Left lung (tissue), 10 donors: Measurements from ENCODE around the gene CTDSP2. TPM values are rescaled to one million over a fixed set of nuclear protein-coding genes. Genes with fewer than 3 reads are reported as not detected.
"Not testable (repeated sequence)": the region's sequence is repeated elsewhere in the genome, so short reads cannot be mapped to it uniquely, and the experiment has no call there.

Experiments used
- ATAC-seq: fragments of 200-7000 bp; cut with Tn5 transposase; one replicate; pipeline ENCODE4 v1.9.1; 2020; ENCODE audit warnings: moderate library complexity
- DNase-seq, 4 donors: peaks; one replicate each; pipeline ENCODE4 v3.0.0-alpha.2; 2013 to 2020
- H3K27ac ChIP-seq, 2 donors: fragments of 200-600 bp; sonication (generic) in 1 of 2; one replicate each; pipeline versions ENCODE4 v1.5.0 to v1.8.0; 2020 to 2021
- H3K27me3 ChIP-seq, 2 donors: fragments of 200-600 bp; sonication (generic) in 1 of 2; one replicate each; pipeline versions ENCODE4 v1.5.0 to v1.8.0; 2020 to 2021
- H3K36me3 ChIP-seq, 2 donors: fragments of 200-600 bp; sonication (generic) in 1 of 2; one replicate each; pipeline versions ENCODE4 v1.5.0 to v1.8.0; 2020 to 2021
- H3K4me1 ChIP-seq, 2 donors: fragments of 200-600 bp; one replicate each; pipeline ENCODE4 v1.8.0; 2021
- H3K4me3 ChIP-seq, 2 donors: fragments of 200-600 bp; sonication (generic) in 1 of 2; one replicate each; pipeline versions ENCODE4 v1.5.0 to v1.8.0; 2020 to 2021; ENCODE audit warnings: mild to moderate bottlenecking in 1 of 2
- H3K9me3 ChIP-seq, 2 donors: fragments of 200-600 bp; sonication (generic) in 1 of 2; one replicate each; pipeline versions ENCODE4 v1.5.0 to v1.8.0; 2020 to 2021
- intact Hi-C, 2 donors: fragments of 100-400 bp; cut with DNase I; formaldehyde crosslinking; loops; one replicate each; pipeline versions ENCODE4 v1.11.2 to v1.14.2; 2022
- polyA plus RNA-seq, 6 donors: library from polyadenylated mRNA; unstranded; fragments of 120-200 nt; gene quantifications; one replicate each; pipeline ENCODE4 v1.2.1, GENCODE V29; 2013; ENCODE audit not compliant: insufficient read length in 6 of 6
- total RNA-seq, 2 donors: library from RNA; stranded (reverse); fragmentation: NEBNext Ultra II Directional; extraction: Animal tissue kit (Norgen Biotek cat#: 25700); gene quantifications; one replicate each; pipeline ENCODE4 v1.2.1, GENCODE V29; 2021
- TF ChIP-seq, protein P1 (sequence below), 2 donors: fragments of 200-600 bp; sonication (generic) in 1 of 2; IDR thresholded peaks; one replicate each; pipeline versions ENCODE4 v1.5.0 to v1.8.0; 2021; ENCODE audit warnings: antibody characterized with exemption in 2 of 2
- donor health status: DM: no; HTN: yes; CAD: no.
- donor health status: DM: no; HTN: no; CAD: no.

CTDSP2 gene
- total and polyA plus RNA-seq, 8 donors, result 179 to 321 (median 283) TPM

GRCh38 chr12:57866308-57867019 is 19.9 kb upstream of the CTDSP2 start:
- Histone ChIP-seq H3K4me3 (no peak overlapping the region), H3K36me3 (no peaks in the 10 kb centered on the region), H3K9me3 (no peaks in the 10 kb centered on the region), H3K27me3 (no peaks in the 10 kb centered on the region), H3K27ac (peak overlapping the region in 1 of 2 donors; percentile 96), H3K4me1 (peaks cover 7 to 21% of the 10 kb centered on the region in 2 donors)
- ATAC-seq, result no peak
- TF ChIP-seq, protein P1, sequence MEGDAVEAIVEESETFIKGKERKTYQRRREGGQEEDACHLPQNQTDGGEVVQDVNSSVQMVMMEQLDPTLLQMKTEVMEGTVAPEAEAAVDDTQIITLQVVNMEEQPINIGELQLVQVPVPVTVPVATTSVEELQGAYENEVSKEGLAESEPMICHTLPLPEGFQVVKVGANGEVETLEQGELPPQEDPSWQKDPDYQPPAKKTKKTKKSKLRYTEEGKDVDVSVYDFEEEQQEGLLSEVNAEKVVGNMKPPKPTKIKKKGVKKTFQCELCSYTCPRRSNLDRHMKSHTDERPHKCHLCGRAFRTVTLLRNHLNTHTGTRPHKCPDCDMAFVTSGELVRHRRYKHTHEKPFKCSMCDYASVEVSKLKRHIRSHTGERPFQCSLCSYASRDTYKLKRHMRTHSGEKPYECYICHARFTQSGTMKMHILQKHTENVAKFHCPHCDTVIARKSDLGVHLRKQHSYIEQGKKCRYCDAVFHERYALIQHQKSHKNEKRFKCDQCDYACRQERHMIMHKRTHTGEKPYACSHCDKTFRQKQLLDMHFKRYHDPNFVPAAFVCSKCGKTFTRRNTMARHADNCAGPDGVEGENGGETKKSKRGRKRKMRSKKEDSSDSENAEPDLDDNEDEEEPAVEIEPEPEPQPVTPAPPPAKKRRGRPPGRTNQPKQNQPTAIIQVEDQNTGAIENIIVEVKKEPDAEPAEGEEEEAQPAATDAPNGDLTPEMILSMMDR (IDR thresholded peaks at IDR 0.05), result no peak
- intact Hi-C loops, result no loop called here
- no peak for DNase-seq

GRCh38 chr12:57865084-57865751 is 18.7 kb upstream of the CTDSP2 start:
- TF ChIP-seq, protein P1 (IDR thresholded peaks at IDR 0.05), result no peak
- DNase-seq, result peak; percentile 81 to 95 (median 86)
- H3K4me3 ChIP-seq, result peak overlapping the region; percentile 39 to 48
- no peaks in the 10 kb centered on the region for H3K9me3 ChIP-seq
- no peaks in the 10 kb centered on the region for H3K36me3 ChIP-seq
- intact Hi-C loops, result no loop called here
- peak overlapping the region; percentile 91 to 96 for H3K27ac ChIP-seq
- H3K27me3 ChIP-seq, result no peaks in the 10 kb centered on the region
- H3K4me1 ChIP-seq, result peaks cover 7 to 21% of the 10 kb centered on the region in 2 donors
- peak; percentile 95 for ATAC-seq

DNA sequence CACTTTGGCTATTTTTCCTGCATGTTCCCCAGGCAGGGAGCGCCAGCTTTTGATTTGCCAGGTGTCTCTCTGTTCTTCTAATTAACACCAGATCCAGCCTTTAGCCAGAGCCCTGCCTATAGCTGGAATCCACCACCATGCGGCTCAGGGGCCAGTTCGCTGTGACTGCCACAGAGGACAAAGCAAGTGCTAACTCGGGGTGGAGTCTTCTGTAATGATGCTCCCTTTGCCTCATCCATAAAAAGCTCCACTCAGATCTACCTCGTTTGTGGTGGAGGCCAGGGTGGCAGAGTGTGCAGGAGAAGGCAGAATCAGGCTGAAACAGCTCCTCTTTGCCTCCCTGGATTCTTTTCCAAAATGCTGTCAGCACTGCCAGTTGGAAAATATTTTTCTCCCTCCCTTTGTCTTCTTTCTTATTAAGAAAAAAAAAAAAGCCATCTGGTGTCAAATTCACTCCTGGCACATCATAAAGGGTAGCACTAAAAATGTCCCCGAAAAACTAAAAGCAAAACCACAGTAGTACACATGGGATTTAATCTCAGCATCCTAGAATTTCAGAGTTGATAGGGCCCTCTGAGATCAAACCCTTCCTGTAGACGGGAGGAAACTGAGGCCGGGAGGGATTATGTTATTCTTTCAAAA is 18.0 kb upstream of the CTDSP2 start:
- ATAC-seq (peak; percentile 11), DNase-seq (peak in 2 of 4 donors; percentile 69 to 74)
- Histone ChIP-seq H3K4me3 (peak overlapping the region; percentile 39 to 48), H3K27me3 (no peaks in the 10 kb centered on the region), H3K27ac (peak overlapping the region; percentile 91 to 96), H3K4me1 (peaks cover 7 to 21% of the 10 kb centered on the region in 2 donors), H3K36me3 (no peaks in the 10 kb centered on the region), H3K9me3 (no peaks in the 10 kb centered on the region)
- intact Hi-C loops, result no loop called here
- TF ChIP-seq, protein P1 (IDR thresholded peaks at IDR 0.05), result no peak

GRCh38 chr12:57863676-57864075 is 17.1 kb upstream of the CTDSP2 start:
- TF ChIP-seq, protein P1 (IDR thresholded peaks at IDR 0.05), result no peak
- intact Hi-C loops, result no loop called here
- no peak for DNase-seq
- Histone ChIP-seq H3K36me3 (no peaks in the 10 kb centered on the region), H3K9me3 (no peaks in the 10 kb centered on the region), H3K27ac (no peak overlapping the region), H3K27me3 (no peaks in the 10 kb centered on the region), H3K4me3 (no peak overlapping the region), H3K4me1 (peaks cover 7 to 21% of the 10 kb centered on the region in 2 donors)
- no peak for ATAC-seq

DNA sequence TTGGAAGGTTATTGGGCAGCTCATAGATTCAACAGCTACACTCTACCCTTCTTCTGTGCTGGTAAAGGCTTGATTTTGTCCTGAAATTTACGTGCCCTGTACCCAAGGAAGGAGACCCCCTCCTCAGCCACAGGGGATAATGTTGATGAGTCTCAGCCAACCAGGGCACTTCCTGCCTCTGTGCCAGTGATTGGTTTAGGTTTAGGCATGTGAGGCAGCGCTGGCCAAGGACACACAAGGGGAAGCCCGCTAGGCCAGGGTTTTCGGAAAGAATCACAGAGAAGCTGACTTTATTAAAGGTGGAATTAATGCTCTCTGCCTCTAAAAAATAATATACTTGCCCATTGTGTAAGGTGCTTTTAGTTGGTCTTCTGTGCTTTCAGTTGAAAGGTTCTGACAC is 15.4 kb upstream of the CTDSP2 start:
- H3K4me3 ChIP-seq, result no peak overlapping the region
- H3K9me3 ChIP-seq, result no peaks in the 10 kb centered on the region
- H3K36me3 ChIP-seq, result no peaks in the 10 kb centered on the region
- DNase-seq (no peak), ATAC-seq (no peak)
- H3K4me1 ChIP-seq, result peaks cover 7 to 21% of the 10 kb centered on the region in 2 donors
- intact Hi-C loops, result no loop called here
- H3K27me3 ChIP-seq, result no peaks in the 10 kb centered on the region
- H3K27ac ChIP-seq, result no peak overlapping the region
- TF ChIP-seq, protein P1 (IDR thresholded peaks at IDR 0.05), result no peak

DNA sequence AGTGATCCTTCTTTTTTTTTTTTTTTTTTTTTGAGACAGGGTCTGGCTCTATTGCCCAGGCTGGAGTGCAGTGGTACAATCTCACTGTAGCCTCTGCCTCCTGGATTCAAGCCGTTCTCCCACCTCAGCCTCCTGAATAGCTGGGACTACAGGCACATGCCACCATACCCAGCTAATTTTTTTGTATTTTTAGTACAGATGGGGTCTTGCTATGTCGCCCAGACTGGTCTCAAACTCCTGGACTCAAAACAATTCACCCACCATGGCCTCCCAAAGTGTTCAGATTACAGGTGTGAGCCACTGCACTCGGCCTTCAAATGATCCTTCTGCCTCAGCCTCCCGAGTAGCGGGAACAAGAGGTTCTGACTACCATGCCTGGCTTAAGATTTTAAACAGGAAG is 14.4 kb upstream of the CTDSP2 start:
- H3K4me1 ChIP-seq, result peaks cover 7 to 17% of the 10 kb centered on the region in 2 donors
- H3K9me3 ChIP-seq, H3K27ac ChIP-seq, ATAC-seq, H3K36me3 ChIP-seq, DNase-seq, intact Hi-C loops, H3K4me3 ChIP-seq, H3K27me3 ChIP-seq: not testable (repeated sequence)
